Heart right ventricle (tissue), 16 donors: ENCODE results near the gene LRRC74A. TPM values are rescaled to one million over a fixed set of nuclear protein-coding genes. Genes with fewer than 3 reads are reported as not detected.

Source experiments
- ATAC-seq, 8 donors: fragments of 200-7000 bp; cut with Tn5 transposase; one replicate each; pipeline ENCODE4 v1.9.1; 2020; ENCODE audit warnings: mild to moderate bottlenecking in 8 of 8, moderate library complexity in 8 of 8, moderate number of reproducible peaks in 1 of 8
- DNase-seq, 2 donors: peaks; one replicate each; pipeline ENCODE4 v3.0.0-alpha.2; 2020
- H3K27ac ChIP-seq, 10 donors: fragments of 200-600 bp; sonication (generic) in 2 of 10; one replicate each; pipeline versions ENCODE4 v1.5.0 to v1.8.0; 2020 to 2022; ENCODE audit warnings: mild to moderate bottlenecking in 3 of 10
- H3K27me3 ChIP-seq, 7 donors: fragments of 200-600 bp; one replicate each; pipeline ENCODE4 v1.8.0; 2021 to 2022; ENCODE audit warnings: mild to moderate bottlenecking in 2 of 7
- H3K36me3 ChIP-seq, 9 donors: fragments of 200-600 bp; sonication (generic) in 1 of 9; one replicate each; pipeline versions ENCODE4 v1.5.0 to v1.8.0; 2020 to 2022; ENCODE audit warnings: mild to moderate bottlenecking in 2 of 9
- H3K4me1 ChIP-seq, 9 donors: fragments of 200-600 bp; sonication (generic) in 1 of 9; one replicate each; pipeline versions ENCODE4 v1.5.0 to v1.8.0; 2020 to 2022; ENCODE audit warnings: mild to moderate bottlenecking in 4 of 9
- H3K4me3 ChIP-seq, 10 donors: fragments of 200-600 bp; sonication (generic) in 2 of 10; one replicate each; pipeline versions ENCODE4 v1.5.0 to v1.8.0; 2020 to 2022; ENCODE audit warnings: mild to moderate bottlenecking in 7 of 10, moderate library complexity in 2 of 10
- H3K9me3 ChIP-seq, 11 donors: fragments of 200-600 bp in 10 of 11; sonication (generic) in 2 of 11; one replicate each; pipeline versions ENCODE4 v1.5.0 to v1.8.0; 2013 to 2022; ENCODE audit warnings: mild to moderate bottlenecking in 2 of 11, control low read depth in 1 of 11, moderate library complexity in 1 of 11
- WGBS, 2 donors: extraction: QIAGEN DNeasy Blood & Tissue Kit; methylation state at CpG; one replicate each; pipeline ENCODE4 v1.1.7; 2013; ENCODE audit warnings: inconsistent platforms in 1 of 2; 5-methylcytosine and 5-hydroxymethylcytosine counted together
- intact Hi-C, 10 donors: fragments of 100-400 bp; cut with DNase I; formaldehyde crosslinking; loops; one replicate each; pipeline versions ENCODE4 v1.11.1 to v1.14.2; 2022
- polyA plus RNA-seq, 2 donors: library from polyadenylated mRNA; stranded (reverse); fragments of 200-250 nt; gene quantifications; one replicate each; pipeline ENCODE4 v1.2.3, GENCODE V29; 2013
- total RNA-seq, 10 donors: library from RNA; stranded (reverse); fragmentation: NEBNext Ultra II Directional in 3 of 10; extraction: Animal tissue kit (Norgen Biotek cat#: 25700) in 3 of 10; gene quantifications; one replicate each; pipeline versions ENCODE4 v1.2.1 to v1.2.4, GENCODE V29; 2021 to 2023
- TF ChIP-seq, protein P1 (sequence below), 9 donors: fragments of 200-600 bp; sonication (generic) in 2 of 9; IDR thresholded peaks; one replicate each; pipeline versions ENCODE4 v1.5.0 to v1.8.0; 2021 to 2022; ENCODE audit warnings: antibody characterized with exemption in 9 of 9, mild to moderate bottlenecking in 5 of 9, moderate library complexity in 1 of 9
- donor health status: Arrhythmogenic right ventricular cardiomyopathy.
- donor health status: ischemic (EF 13 %, LVEDD 7.1; RV severe dilation, severe dysfunction).
- donor health status: healthy with polysubstance abuse.
- donor health status: DM: no; HTN: yes; CAD: no.
- donor health status: DM: no; HTN: no; CAD: no.
- donor health status: ischemic (EF 25% LVEDD 6.9; RV normal size, moderate dysfunction).
- donor health status: ischemic (EF 25% LVEDD 5.7; RV mildly dilated, moderate dysfunction).
- donor health status: healthy.
- donor health status: DM: yes; HTN: yes; CAD: no.
- donor health status: Ischemic cardiomyopathy.
- donor health status: ischemic (EF 35%, LVEDD 5.7; RV mildly dilated, moderate dysfunction).
- donor health status: nonischemic (EF 11% LVEDD 7.7; RV severe dilation, severe dysfunction).
- donor health status: DM: yes; HTN: yes; CAD: no.
- donor health status: PGD.
- donor health status: ischemic (EF 29% LVEDD 5.4; RV normal size, mild dysfunction).
- donor health status: nonischemic (EF 23%, LVEDD 6.1; RV moderate dilation, normal function).

The LRRC74A gene
- total and polyA plus RNA-seq, 12 donors: not detected

GRCh38 chr14:76793956-76794355 is 32.3 kb upstream of the LRRC74A start:
- H3K9me3 ChIP-seq: peaks cover 0 to 12% (median 0%) of the 10 kb centered on the region in 11 donors
- TF ChIP-seq, protein P1, sequence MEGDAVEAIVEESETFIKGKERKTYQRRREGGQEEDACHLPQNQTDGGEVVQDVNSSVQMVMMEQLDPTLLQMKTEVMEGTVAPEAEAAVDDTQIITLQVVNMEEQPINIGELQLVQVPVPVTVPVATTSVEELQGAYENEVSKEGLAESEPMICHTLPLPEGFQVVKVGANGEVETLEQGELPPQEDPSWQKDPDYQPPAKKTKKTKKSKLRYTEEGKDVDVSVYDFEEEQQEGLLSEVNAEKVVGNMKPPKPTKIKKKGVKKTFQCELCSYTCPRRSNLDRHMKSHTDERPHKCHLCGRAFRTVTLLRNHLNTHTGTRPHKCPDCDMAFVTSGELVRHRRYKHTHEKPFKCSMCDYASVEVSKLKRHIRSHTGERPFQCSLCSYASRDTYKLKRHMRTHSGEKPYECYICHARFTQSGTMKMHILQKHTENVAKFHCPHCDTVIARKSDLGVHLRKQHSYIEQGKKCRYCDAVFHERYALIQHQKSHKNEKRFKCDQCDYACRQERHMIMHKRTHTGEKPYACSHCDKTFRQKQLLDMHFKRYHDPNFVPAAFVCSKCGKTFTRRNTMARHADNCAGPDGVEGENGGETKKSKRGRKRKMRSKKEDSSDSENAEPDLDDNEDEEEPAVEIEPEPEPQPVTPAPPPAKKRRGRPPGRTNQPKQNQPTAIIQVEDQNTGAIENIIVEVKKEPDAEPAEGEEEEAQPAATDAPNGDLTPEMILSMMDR (IDR thresholded peaks at IDR 0.05): no peak
- no peaks in the 10 kb centered on the region for H3K27me3 ChIP-seq
- no peak overlapping the region for H3K4me3 ChIP-seq
- no peak overlapping the region for H3K27ac ChIP-seq
- no peak for DNase-seq
- no peak for ATAC-seq
- peaks cover 0 to 94% (median 43%) of the 10 kb centered on the region in 9 donors for H3K36me3 ChIP-seq
- H3K4me1 ChIP-seq: no peaks in the 10 kb centered on the region
- 84 to 93% methylated on average over 5 of the region's 5 CpGs for WGBS, 2 donors
- intact Hi-C loops: no loop called here

DNA sequence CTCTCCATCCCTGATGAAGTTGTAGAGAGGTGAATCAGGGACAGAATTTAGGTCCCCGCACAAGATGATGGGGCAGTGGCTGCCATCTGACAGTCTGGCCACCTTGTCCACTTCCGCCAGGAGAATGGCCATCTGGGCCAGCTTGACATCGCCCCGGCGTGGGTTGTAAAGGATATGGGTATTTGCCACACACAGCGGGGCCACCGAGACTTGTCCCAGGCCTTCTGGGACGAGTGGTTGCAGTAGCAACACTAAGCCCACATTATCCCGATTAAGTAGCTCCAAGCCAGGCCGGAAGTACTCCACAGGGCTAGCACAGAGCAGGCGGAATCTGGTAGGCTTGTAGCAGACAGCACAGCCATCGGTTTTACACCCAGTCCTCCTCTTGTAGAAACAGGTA is 19.8 kb upstream of the LRRC74A start:
- WGBS, 2 donors: 97% methylated on average over 12 of the region's 12 CpGs
- H3K4me3 ChIP-seq: no peak overlapping the region
- TF ChIP-seq, protein P1 (IDR thresholded peaks at IDR 0.05): no peak
- intact Hi-C loops: loop anchor here in 2 of 10 donors (5.0 kb wide), 1 partner anchor 94 kb away; no protein-coding TSS in a partner anchor
- no peak for DNase-seq
- no peaks in the 10 kb centered on the region for H3K9me3 ChIP-seq
- H3K27me3 ChIP-seq: no peaks in the 10 kb centered on the region
- ATAC-seq: no peak
- H3K27ac ChIP-seq: no peak overlapping the region
- H3K4me1 ChIP-seq: peaks cover 0 to 24% (median 15%) of the 10 kb centered on the region in 9 donors
- H3K36me3 ChIP-seq: peaks cover 0 to 83% (median 60%) of the 10 kb centered on the region in 9 donors

- 84 to 91% methylated on average over 1 of the region's 1 CpG for WGBS, 2 donors
- H3K4me1 ChIP-seq: peaks cover 0 to 32% (median 24%) of the 10 kb centered on the region in 9 donors
- H3K27ac ChIP-seq: no peak overlapping the region
- ATAC-seq (no peak), DNase-seq (no peak)
- H3K9me3 ChIP-seq: no peaks in the 10 kb centered on the region
- H3K4me3 ChIP-seq: no peak overlapping the region
- intact Hi-C loops: loop anchor here in 2 of 10 donors (5.0 kb wide), 1 partner anchor 96 kb away; no protein-coding TSS in a partner anchor
- H3K36me3 ChIP-seq: peaks cover 0 to 67% (median 48%) of the 10 kb centered on the region in 9 donors
- H3K27me3 ChIP-seq: no peaks in the 10 kb centered on the region
- TF ChIP-seq, protein P1 (IDR thresholded peaks at IDR 0.05): no peak
Observed at GRCh38 chr14:76808011-76808410, 18.2 kb upstream of the LRRC74A start.

- Histone ChIP-seq H3K4me3 (no peak overlapping the region), H3K27me3 (no peaks in the 10 kb centered on the region), H3K36me3 (peaks cover 0 to 58% (median 40%) of the 10 kb centered on the region in 9 donors), H3K27ac (no peak overlapping the region), H3K9me3 (no peaks in the 10 kb centered on the region), H3K4me1 (peaks cover 0 to 34% (median 28%) of the 10 kb centered on the region in 9 donors)
- 98 to 99% methylated on average over 4 of the region's 4 CpGs for WGBS, 2 donors
- DNase-seq (no peak), ATAC-seq (no peak)
- intact Hi-C loops: loop anchor here in 2 of 10 donors (5.0 kb wide), 1 partner anchor 97 kb away; no protein-coding TSS in a partner anchor
- TF ChIP-seq, protein P1 (IDR thresholded peaks at IDR 0.05): no peak
Observed at GRCh38 chr14:76808990-76809389, 17.2 kb upstream of the LRRC74A start.
